Neural cell (in vitro differentiated cells): Measurements from ENCODE around the gene HDAC4.

ENCODE experiments used
- CTCF ChIP-seq: fragments of 450-650 bp; IDR thresholded peaks from 2 replicates; pipeline ENCODE4 v1.5.1; 2014; ENCODE audit warnings: antibody characterized with exemption, mild to moderate bottlenecking, moderate library complexity; ENCODE audit not compliant: poor library complexity, severe bottlenecking
- REST ChIP-seq: IDR thresholded peaks from 2 replicates; pipeline ENCODE4 v1.6.1; 2012; ENCODE audit warnings: borderline replicate concordance

GRCh38 chr2:239135531-239135930, 265.3 kb downstream of the HDAC4 start:
- TF ChIP-seq CTCF (no peak), REST (no peak)
